Left hindlimb (tissue), 1 donor: ENCODE results near the gene CRTC3.
"Not testable (repeated sequence)": the region's sequence is repeated elsewhere in the genome, so short reads cannot be mapped to it uniquely, and the experiment has no call there.

Source experiments
- DNase-seq: peaks from one replicate; pipeline ENCODE4 v3.0.0-alpha.2; 2018

CRTC3 gene

DNA sequence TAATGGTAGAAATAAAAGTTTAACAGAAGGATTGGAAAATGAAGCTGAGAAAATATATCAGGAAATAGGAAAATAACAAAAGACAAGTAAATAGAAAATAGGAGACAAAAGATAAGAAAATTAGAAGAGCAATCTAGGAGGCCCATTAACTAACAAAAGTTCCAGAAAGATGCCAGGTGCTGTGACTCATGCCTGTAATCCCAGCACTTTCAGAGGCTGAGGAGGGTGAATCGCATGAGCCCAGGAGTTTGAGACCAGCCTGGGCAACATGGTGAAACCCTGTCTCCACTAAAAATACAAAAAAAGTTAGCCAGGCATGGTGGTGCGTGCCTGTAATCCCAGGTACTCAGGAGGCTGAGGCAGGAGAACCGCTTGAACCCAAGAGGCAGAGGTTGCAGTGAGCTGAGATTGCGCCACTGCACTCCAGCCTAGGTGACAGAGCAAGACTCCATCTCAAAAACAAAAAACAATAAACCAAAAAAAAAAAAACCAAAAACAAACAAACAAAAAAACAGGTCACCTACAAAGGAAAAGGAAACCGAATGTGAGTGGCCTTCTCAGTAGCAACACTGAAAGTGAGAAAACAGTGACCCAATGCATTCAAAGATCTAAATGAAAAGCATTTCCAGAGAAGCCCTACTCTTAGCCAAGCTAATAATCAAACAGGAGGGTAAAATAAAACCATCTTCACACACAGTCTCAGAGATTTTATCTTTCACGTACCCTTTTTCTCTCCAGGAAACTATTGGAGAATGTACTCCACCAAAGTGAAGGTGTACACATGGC lies 5.5 kb upstream of the CRTC3 start:
- DNase-seq: not testable (repeated sequence)

DNA sequence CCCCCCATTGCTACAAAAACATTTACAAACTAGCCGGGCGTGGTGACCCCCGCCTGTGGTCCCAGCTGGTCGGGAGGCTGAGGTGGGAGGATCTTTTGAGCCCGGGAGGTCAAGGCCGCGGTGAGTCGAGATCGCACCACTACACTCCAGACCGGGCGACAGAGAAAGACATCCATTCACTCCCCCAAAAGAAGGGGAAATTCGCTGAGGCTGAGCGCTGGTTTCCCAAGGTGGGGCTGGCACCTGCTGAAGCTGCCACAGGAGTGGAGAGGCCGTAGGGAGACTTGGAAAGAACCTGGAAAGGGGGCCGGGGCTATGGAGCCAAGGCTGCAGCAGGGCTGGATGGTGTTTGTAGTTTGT lies 732 bp upstream of the CRTC3 start:
- DNase-seq: no peak

DNA sequence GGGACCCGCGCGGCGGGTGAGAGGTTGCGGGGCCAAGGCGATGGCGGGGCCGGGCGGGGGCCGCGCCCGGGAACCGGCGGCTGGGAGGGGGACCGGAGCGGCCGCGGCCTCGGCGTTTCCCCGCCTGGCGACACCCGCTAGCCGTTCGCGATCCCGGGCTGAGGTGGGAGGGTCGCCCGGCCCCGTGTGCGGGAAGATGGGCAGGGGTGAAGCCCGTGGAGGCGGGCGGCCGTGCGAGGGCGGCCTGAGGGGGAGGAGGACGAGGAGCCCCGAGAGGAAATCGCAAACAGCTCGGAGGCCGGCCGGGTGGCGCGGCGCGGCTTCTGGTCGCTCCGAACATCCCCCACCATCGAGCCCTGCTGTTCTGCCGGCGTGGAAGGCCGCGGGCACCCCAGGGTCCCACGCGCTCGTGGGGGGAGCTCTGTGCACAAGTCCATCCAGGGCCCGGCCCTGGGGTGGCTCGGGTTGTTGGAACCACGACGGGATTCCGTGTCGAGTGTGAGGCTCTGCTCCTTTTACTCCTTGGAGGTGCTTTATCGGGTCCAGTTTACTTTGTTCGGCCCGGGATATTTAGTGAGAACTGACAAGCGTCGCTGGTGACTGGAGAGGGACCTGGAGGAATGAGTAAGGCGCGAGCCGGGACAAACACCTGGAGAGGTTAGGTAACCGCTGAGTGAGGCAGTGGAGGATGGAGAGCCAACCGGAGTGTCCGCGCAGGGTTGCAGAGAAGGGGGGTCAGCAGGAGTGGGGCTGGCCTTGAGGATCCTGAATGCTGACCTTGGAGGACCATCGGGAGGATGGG lies 728 bp downstream of the CRTC3 start:
- peak; percentile 76 for DNase-seq

DNA sequence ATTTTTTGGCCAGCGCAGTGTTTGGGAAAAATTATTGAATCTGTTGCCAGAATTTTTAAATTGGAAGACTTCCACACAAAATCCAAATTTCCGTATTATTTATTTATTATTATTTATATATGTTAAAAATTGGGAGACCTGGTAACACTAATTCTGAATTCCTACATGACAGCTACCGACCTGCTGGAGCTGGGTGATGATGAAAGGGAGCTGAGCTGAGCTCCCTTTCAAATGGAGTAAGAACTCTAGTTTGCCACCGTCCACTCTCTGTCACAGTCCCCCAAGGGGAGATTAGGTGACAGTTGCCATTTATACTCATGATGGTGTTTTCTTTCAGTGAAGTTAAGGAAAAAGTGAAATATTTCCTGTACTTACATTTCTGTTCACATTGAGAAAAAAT lies 1.4 kb downstream of the CRTC3 start:
- DNase-seq: no peak

DNA sequence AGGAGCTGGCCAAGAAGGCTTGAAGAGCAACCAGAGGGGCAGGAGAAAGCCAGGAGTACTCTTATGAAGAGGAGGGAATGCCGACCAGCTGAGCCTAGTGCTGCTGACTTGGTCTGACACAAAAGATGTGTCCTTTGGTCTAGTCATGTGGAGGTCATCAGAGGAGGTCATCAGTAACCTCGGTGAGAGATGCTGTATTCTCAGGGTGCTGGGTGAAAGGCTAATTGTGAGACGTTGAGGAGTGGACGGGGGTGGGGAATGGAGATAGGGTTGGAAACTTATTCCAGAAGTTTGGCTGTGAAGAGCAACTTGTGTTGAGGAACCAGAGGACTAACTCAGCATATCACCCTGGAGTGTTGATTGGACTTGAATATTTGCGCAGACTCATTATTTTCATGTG lies 5.5 kb downstream of the CRTC3 start:
- DNase-seq: no peak

DNA sequence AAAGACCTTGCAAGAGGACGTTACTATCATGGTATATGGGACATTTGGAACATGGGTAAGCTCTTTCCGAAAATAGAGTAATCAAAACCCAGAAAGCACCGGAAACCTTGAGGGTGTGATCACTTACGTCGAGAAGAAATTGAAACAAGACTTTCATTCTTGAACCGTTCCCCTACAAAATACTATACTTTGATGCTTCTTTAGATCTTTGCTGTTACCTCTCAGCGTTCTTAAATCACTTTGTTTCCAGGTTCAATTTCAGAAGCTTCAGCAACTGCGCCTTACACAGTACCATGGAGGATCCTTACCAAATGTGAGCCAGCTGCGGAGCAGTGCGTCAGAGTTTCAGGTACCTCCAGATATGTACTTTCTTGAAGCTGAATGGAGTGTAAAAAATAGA lies 10.1 kb downstream of the CRTC3 start:
- no peak for DNase-seq

GRCh38 chr15:90540768-90541167 lies 11.0 kb downstream of the CRTC3 start:
- no peak for DNase-seq

DNA sequence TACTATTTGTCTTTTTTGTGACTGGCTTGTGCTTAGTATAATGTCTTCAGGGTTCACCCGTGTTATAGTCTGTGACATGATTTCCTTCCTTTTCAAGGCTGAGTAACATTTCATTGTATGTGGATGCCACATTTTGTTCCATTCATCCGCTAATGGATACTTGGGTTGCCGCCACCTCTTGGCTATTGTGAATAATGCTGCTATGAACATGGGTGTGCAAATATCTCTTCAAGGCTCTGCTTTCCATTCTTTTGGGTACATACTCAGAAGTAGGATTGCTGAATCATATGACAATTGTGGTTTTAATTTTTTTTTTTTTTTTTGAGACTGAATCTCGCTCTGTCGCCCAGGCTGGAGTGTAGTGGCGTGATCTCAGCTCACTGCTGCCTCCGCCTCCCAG lies 15.4 kb downstream of the CRTC3 start:
- no peak for DNase-seq

- no peak for DNase-seq
Observed at GRCh38 chr15:90547540-90547939, 17.8 kb downstream of the CRTC3 start.

DNA sequence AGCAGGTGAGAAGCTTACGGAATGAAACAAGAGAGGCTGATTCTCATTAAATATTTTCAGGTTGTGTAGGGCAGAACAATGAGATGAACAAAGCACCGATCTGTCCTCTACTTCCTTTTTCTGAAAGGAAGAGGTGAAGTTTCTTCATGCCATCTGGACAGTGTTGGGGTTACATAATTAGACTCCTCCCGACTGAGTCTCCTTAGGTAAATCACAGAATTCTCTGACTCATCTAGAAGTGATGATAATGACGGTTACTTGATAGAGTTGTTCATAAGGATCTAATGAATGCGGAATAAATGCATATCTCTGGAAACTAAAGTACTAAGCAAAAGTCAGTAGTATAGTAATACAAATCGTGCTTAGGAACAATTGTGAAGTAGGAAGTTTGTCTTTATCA lies 21.2 kb downstream of the CRTC3 start:
- no peak for DNase-seq

DNA sequence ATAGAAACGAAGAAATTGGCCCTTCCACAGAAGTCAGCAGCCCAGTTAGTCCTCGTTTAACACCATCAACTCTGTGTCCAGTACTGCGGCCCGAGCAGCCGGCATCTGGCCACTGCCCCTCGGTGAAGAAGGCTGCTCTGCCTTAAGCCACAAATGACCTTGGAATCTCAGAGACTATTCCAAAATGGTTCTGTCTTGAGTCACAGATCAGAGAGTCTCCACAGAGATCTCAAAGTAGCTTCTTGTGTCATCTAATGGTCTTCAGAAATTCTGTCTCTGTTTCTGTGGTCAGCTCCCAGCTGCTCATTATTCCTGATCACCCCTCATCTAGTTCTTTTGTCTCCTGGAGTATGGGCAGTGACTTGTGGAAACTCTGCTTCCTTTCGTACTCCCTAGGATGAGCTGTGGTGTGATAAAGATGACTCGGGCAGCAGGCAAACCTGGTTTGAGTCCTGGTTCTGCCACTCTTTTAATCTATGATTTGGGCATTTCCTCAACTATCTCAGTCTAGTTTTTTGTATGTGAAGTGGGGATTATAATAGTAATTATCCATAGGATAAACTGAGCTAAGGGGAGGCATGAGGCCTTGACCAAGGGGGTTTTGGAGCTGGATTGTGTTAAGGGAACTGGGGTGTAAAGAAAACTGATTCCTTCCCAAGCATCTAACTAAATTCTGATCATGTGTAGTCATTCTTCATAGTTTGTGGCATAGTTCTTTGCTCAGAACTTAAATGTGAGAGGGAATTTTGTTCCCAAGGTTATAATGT lies 22.6 kb downstream of the CRTC3 start:
- DNase-seq: no peak

DNA sequence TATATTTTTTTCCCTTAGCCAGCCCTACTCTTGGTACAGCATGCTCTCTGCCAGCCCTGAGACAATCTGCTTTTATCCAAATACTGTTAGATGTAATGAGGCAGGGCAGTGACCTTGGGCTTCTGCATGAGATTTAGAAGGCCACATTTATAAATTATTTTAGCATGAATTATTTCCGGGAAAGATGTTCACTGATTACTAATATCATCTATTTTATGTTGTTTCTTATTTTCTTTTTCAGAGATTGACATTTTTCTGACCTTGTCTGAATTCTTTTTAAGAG lies 23.1 kb downstream of the CRTC3 start:
- no peak for DNase-seq

- DNase-seq: no peak
Observed at GRCh38 chr15:90553248-90553745, 23.6 kb downstream of the CRTC3 start.

DNA sequence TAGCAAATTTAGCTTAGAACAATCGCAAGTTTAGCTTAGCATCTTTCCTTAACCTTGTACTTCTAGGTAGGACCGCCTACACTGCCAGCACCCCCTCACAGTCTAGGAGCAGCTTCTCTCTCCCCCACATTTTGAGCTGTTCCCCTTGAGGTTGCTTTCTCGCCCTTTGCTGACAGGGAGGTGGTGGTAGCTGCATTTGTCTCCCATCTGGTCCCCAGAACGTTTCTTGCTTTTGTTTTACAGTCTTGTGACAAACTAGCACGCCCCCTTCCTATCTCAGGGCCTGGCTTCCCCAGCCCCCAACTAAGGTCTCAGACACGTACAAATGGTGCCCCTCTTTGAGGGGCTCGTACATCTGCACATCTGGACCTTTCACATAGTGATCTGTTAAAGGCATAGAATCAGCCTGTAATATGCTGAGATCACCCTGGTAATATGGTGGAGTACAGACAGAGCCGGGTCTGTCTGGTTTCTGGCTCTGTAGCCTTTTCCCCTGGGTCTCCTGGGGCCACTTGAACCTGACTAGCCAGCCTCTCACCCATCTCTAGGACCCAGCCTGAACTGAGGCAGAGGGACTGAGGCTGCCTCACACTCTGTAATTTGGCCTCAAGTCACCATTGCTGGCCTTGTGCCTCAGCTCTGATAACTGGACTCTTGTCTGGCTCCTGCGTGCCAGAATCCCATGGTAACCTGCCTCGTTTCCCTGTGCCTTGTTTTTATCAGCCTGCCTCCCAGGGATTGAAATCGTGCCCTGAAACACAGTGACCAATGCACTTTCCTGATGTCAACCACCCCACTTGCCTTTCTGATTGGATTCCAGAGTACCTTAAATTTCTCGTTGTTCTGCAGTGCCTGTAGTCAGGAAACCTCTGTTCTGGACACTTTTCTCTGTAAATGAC lies 27.7 kb downstream of the CRTC3 start:
- DNase-seq: no peak

GRCh38 chr15:90558171-90558573 lies 28.4 kb downstream of the CRTC3 start:
- DNase-seq: no peak

GRCh38 chr15:90559119-90559518 lies 29.4 kb downstream of the CRTC3 start:
- no peak for DNase-seq

DNA sequence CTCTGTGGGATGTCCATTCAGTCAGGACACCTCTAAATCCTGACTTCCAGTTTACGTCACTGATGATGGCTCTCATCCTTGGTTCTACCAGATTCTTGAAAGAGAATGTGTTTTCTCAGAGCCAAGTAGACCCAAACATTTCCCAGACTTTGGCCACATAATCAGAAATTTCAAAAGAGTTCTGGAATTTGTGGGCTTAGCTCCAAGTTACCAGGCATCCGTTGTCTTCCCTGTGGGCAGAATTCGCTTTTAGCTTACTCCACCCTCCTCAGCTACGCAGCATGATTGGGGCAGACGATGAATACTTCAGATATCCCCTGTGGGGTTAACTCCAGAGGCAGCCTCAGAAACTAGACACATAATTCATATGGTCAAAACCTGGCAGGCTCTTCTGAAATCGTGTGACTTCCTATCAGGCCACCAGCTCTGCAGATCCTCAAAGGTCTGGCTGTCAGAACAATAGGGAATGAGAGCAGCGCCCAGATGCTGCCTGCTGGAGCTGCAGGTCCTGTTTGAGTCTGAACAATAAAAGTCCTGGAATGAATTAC lies 30.6 kb downstream of the CRTC3 start:
- DNase-seq: no peak

DNA sequence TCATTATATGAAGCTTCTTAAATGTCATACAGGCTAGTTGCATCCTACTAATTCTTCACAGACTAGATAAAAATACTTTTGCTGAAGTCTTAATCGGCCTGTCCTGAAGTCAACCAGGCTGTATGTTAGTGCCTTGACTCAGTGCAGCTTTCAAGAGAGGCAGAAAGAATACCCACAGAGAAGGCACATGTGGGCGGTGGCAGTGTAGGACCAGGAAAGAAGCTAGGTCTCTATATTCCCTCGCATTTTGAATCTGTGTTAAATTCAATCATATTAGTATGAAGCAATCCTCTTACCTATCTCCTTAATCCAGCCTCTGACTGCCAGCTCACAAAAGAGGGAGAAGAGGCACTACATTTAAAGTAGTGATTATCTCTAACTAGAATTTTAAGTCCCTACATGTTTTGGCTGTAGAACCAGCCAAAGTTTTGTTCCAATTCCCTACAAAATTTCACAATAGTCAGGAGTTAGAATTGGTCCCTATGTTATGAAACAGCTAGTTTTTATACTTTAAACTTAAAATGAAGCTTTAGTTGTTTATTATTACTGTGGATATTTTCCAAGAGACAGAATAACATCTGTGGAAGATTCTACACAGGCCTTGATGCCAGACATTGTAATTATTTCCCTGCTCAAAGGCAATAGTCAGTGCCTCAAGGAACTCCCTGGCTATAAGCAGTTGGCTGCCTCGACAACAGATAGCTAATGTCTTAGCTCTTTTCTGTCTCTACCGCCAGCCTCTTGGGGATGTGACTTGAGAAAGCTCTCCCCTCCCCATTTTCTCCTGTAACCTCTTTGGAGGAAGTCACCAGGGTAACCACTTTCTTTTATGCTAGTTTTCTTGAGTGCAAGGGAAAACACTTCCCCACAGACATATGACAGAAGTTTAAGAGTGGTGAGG lies 31.9 kb downstream of the CRTC3 start:
- no peak for DNase-seq

DNA sequence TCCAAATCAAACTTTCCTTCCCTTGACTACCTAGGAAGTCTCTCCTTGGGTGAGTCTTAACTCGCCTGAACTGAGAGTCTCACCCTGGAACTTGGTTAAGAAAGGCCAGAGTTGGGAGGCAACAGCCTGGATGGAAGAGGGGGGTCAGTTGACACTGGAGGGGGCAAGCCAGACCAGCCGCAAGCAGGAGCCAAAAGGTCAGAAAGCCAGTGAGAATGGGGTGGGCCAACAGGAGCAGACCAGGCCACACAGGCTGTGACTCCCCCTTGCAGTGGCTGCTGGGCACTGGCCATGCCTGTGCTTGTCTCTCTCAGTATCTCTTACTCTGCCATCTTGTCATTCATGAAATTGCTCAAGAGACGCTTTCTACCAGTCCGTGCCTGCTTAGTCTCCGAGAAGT lies 32.9 kb downstream of the CRTC3 start:
- no peak for DNase-seq

DNA sequence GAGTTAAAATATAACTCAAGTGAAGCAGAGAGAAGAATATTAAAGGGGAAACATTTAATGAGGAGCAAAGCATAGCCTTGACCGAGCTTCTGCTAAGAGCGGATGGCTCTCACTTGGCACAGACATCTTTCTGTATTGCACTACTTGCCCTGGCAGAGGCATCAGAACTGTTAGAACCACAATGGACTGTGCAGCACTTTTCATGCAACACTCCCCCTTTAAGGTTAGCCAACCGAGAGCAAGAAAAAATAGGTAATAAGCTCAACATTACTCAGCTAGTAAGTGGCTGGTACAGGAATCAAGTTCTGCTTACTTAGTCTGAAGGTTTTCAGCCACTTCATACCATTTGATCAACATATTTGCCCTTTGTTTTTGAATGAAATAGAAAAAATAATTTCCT lies 33.7 kb downstream of the CRTC3 start:
- DNase-seq: no peak

DNA sequence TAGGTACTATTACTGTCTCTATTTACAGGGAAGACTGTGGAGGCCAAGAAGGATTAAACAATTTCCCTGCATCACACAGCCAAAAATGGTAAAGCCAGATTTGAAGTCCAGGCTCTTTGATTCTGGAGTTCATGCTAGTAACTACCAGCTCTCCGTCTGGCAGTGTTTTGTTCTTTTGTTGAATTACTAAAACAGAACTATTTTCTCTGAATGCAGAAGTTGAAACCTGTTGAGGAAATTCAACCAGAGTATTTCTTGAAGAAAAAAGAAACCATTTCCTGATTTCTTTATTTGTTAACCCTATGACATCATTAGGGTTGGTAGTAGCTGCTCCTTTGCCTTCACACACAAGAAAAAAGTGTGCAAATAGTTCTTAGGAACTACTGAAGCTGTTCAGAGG lies 34.3 kb downstream of the CRTC3 start:
- DNase-seq: no peak
